GM18873 (cell line): ENCODE data around the gene CFAP43.
"Not testable (repeated sequence)": the region's sequence is repeated elsewhere in the genome, so short reads cannot be mapped to it uniquely, and the experiment has no call there.

ENCODE experiments used
- ATAC-seq: cut with Tn5 transposase; IDR thresholded peaks from one replicate; pipeline ENCODE4 v1.9.1; 2021; ENCODE audit warnings: mild to moderate bottlenecking, moderate library complexity, moderate number of reproducible peaks; ENCODE audit not compliant: unreplicated experiment, low FRiP score

Gene CFAP43

GRCh38 chr10:104232613-104233102 lies 494 bp upstream of the CFAP43 start:
- ATAC-seq = no peak

GRCh38 chr10:104230490-104230889 lies 1.7 kb downstream of the CFAP43 start:
- no peak for ATAC-seq

- no peak for ATAC-seq
Observed at GRCh38 chr10:104223304-104223703, 8.9 kb downstream of the CFAP43 start.

- ATAC-seq = no peak
Observed at GRCh38 chr10:104220522-104220921, 11.6 kb downstream of the CFAP43 start.

- no peak for ATAC-seq
Observed at GRCh38 chr10:104218751-104219150, 13.4 kb downstream of the CFAP43 start.

GRCh38 chr10:104216631-104217030 lies 15.5 kb downstream of the CFAP43 start:
- ATAC-seq = no peak

- no peak for ATAC-seq
Observed at GRCh38 chr10:104209575-104210198, 22.5 kb downstream of the CFAP43 start.

- ATAC-seq = no peak
Observed at GRCh38 chr10:104208730-104209129, 23.4 kb downstream of the CFAP43 start.

- no peak for ATAC-seq
Observed at GRCh38 chr10:104202231-104202630, 29.9 kb downstream of the CFAP43 start.

GRCh38 chr10:104201636-104202035 lies 30.5 kb downstream of the CFAP43 start:
- ATAC-seq = no peak

GRCh38 chr10:104199567-104199966 lies 32.6 kb downstream of the CFAP43 start:
- no peak for ATAC-seq

- no peak for ATAC-seq
Observed at GRCh38 chr10:104197364-104197763, 34.8 kb downstream of the CFAP43 start.

GRCh38 chr10:104195706-104196105 lies 36.5 kb downstream of the CFAP43 start:
- no peak for ATAC-seq

- ATAC-seq = no peak
Observed at GRCh38 chr10:104193787-104194186, 38.4 kb downstream of the CFAP43 start.

GRCh38 chr10:104190695-104191094 lies 41.5 kb downstream of the CFAP43 start:
- no peak for ATAC-seq

GRCh38 chr10:104183682-104184081 lies 48.5 kb downstream of the CFAP43 start:
- ATAC-seq = no peak

GRCh38 chr10:104174136-104174535 lies 58.0 kb downstream of the CFAP43 start:
- ATAC-seq = not testable (repeated sequence)

- ATAC-seq = no peak
Observed at GRCh38 chr10:104170610-104171254, 61.4 kb downstream of the CFAP43 start.

GRCh38 chr10:104155591-104155990 lies 76.6 kb downstream of the CFAP43 start:
- ATAC-seq = no peak

GRCh38 chr10:104151737-104152136 lies 80.4 kb downstream of the CFAP43 start:
- no peak for ATAC-seq

- ATAC-seq = no peak
Observed at GRCh38 chr10:104150139-104150538, 82.0 kb downstream of the CFAP43 start.

- no peak for ATAC-seq
Observed at GRCh38 chr10:104146882-104147281, 85.3 kb downstream of the CFAP43 start.
